Measurements from ENCODE around the gene NRL. TPM values are rescaled to one million over a fixed set of nuclear protein-coding genes. Genes with fewer than 3 reads are reported as not detected.

NRL gene
- total RNA-seq, 4 donors from 2014 or later, result 2.1 to 11.7 (median 8.4) TPM

DNA sequence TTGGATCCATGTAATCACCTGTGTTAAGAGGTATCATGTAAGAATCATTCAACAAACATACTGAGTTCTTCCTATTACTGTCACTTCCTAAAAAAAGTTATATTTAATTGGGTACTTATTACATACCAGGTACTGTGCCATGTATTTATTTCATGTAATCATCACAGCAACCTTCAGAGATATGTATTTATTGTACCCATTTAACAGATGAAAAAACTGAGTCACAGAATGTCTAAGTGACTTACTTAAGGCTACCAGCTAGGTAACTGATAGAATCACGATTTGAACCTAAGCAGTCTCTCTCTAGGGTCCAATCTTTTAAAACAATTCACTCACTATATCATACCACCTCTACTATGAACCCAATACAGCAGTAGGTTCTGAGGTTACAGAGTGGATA is 29.7 kb upstream of the NRL start:
- Histone ChIP-seq H3K36me3 (peaks cover 4% of the 10 kb centered on the region in 2 donors), H3K9me3 (no peaks in the 10 kb centered on the region), H3K27me3 (no peaks in the 10 kb centered on the region), H3K4me1 (peaks cover 28 to 32% of the 10 kb centered on the region in 2 donors), H3K4me3 (replicated peaks in 1 of 3) (no peak overlapping the region), H3K27ac (no peak overlapping the region)
- no peak for DNase-seq
- intact Hi-C loops (cut with DNase I), result no loop called here
- TF ChIP-seq, protein P1, sequence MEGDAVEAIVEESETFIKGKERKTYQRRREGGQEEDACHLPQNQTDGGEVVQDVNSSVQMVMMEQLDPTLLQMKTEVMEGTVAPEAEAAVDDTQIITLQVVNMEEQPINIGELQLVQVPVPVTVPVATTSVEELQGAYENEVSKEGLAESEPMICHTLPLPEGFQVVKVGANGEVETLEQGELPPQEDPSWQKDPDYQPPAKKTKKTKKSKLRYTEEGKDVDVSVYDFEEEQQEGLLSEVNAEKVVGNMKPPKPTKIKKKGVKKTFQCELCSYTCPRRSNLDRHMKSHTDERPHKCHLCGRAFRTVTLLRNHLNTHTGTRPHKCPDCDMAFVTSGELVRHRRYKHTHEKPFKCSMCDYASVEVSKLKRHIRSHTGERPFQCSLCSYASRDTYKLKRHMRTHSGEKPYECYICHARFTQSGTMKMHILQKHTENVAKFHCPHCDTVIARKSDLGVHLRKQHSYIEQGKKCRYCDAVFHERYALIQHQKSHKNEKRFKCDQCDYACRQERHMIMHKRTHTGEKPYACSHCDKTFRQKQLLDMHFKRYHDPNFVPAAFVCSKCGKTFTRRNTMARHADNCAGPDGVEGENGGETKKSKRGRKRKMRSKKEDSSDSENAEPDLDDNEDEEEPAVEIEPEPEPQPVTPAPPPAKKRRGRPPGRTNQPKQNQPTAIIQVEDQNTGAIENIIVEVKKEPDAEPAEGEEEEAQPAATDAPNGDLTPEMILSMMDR (IDR thresholded peaks at IDR 0.05), result no peak
- no peak for TF ChIP-seq POLR2A (IDR thresholded peaks at IDR 0.05)
- WGBS, 2 donors, result 85 to 89% methylated on average over 1 of the region's 1 CpG

DNA sequence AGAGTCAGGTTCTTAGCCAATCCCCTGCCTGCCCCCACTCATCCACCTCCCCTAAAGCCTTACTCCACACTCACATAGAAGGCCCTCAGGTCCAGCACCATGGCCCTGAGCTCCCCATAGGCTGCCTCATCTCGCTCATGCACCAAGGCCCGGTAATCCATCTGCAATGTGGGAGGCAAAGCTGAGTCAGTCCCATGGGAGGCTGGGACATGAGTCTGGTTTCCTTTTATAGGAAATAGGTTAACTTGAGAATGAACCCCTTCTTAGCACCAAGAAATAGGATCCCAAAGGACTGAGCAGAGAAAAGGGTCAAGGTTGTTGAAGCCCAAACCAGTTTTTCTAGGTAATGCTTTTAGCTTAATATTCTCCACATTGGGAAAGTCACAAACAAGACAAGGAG is 28.8 kb upstream of the NRL start:
- intact Hi-C loops (cut with DNase I), result no loop called here

DNA sequence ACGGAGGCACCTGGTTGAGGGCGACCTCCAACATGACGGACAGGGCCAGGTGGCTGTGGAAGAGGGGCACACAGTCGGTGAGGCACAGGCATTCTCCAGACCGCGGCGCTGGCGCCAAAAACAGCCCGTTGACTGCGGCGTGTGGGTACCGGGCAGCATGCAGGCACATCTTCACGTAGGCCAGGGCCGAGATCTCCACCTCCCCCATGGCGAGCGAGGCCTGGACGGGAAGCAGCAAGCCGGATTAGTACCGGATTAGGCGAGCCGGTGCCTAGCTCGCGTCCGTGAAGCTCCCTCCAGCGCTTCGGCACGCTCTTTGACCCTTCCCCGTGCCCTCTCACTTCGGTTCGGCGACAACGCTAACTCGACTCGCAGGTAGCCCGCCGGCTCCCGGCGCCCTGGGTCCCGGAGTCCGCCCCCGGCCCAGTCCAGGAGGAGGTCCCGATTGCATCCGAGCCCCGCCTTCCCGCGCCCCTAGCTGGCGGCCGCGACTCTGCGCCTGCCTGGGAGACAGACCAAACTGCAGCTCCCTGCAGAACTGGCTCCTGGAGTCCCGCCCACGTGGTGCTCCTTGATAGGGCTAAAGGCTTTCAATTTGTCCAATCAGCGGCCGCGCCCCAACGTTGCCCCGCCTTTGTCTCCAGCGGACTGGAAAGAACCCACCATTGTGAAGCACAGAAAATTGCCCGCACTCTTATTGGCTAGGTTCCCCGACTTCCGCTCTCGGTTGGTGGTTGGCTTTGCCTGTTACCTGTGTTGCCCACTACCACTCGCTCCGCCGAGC is 26.5 kb upstream of the NRL start, which contains the start of gene EMC9:
Gene EMC9 (minus strand): TSS at position 495 of the 784 bp plus-strand sequence. CDS start 287 bp downstream, at position 208.
- WGBS, 2 donors, result 0% methylated on average over 20 to 36 of the region's 65 CpGs
- Histone ChIP-seq H3K27me3 (no peaks in the 10 kb centered on the region), H3K27ac (peak within 1 kb of the TSS; percentile 71 to 90 (median 88)), H3K36me3 (peaks cover 14 to 15% of the 10 kb centered on the region in 2 donors), H3K4me3 (replicated peaks in 1 of 3) (peak within 1 kb of the TSS; percentile 69 to 72 (median 70)), H3K9me3 (no peaks in the 10 kb centered on the region), H3K4me1 (peaks cover 27 to 34% of the 10 kb centered on the region in 2 donors)
- intact Hi-C loops (cut with DNase I), result no loop called here
- TF ChIP-seq, protein P1 (IDR thresholded peaks at IDR 0.05), result peak; percentile 14 to 74 (median 46)
- TF ChIP-seq POLR2A (IDR thresholded peaks at IDR 0.05), result peak in 1 of 2 donors; percentile 90
- DNase-seq, result peak; percentile 100

More for the DNA sequence above, 28.8 kb upstream of the NRL start:
- no peak for DNase-seq
- TF ChIP-seq, protein P1 (IDR thresholded peaks at IDR 0.05), result no peak
- no peak for TF ChIP-seq POLR2A (IDR thresholded peaks at IDR 0.05)
- WGBS, 2 donors, result 83% methylated on average over 2 of the region's 2 CpGs
- Histone ChIP-seq H3K27me3 (no peaks in the 10 kb centered on the region), H3K36me3 (peaks cover 5 to 10% of the 10 kb centered on the region in 2 donors), H3K4me1 (peaks cover 27 to 33% of the 10 kb centered on the region in 2 donors), H3K27ac (no peak overlapping the region), H3K4me3 (replicated peaks in 1 of 3) (no peak overlapping the region), H3K9me3 (no peaks in the 10 kb centered on the region)

DNA sequence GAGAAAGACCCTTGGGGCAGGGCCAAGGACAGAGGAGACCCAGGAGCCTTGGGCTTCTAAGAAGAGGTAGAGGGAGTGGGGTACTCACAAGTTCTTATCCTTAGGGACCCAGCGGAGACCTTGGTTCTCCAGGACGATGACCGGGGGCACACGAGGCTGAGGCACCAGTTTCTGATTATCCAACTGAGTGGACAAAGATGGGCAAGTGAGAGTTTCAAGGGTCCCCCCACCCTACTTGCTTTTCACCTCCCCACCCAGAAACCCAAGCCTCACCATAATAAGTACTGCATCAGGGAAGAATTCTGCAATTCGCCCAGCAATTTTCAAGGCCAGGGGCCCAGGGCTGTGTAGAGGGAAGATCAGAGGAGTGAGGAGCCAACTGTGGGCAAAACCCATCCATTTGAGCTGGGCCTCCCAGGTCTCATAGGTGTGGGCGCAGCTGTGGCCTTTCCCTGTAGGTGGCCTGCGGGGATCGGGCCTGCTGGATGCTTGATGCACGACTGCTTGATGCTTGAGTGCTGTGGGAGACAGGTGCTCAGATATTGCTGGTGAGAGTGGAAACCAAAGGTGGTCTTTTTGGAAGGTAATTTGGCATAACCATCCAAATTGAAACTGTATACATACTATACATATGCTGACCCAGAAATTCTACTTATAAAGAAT is 24.7 kb upstream of the NRL start:
- intact Hi-C loops (cut with DNase I), result no loop called here
- TF ChIP-seq, protein P1 (IDR thresholded peaks at IDR 0.05), result no peak
- TF ChIP-seq POLR2A (IDR thresholded peaks at IDR 0.05), result no peak
- no peak for DNase-seq
- no peak overlapping the region for H3K27ac ChIP-seq
- peaks cover 14 to 15% of the 10 kb centered on the region in 2 donors for H3K36me3 ChIP-seq
- peaks cover 21 to 28% of the 10 kb centered on the region in 2 donors for H3K4me1 ChIP-seq
- H3K27me3 ChIP-seq, result no peaks in the 10 kb centered on the region
- H3K4me3 ChIP-seq (replicated peaks in 1 of 3), result no peak overlapping the region
- 82 to 87% methylated on average over 9 of the region's 9 CpGs for WGBS, 2 donors
- H3K9me3 ChIP-seq, result no peaks in the 10 kb centered on the region
